ENCODE results near the gene CEACAM19. TPM values are rescaled to one million over a fixed set of nuclear protein-coding genes. Genes with fewer than 3 reads are reported as not detected.

CEACAM19 gene
- total and polyA plus RNA-seq, 9 of the 15 experiments (the other 6 are each of a cell fraction or from before 2014, with no cell fraction given) = 0.15 to 0.30 (median 0.23) TPM; not detected in 5

DNA sequence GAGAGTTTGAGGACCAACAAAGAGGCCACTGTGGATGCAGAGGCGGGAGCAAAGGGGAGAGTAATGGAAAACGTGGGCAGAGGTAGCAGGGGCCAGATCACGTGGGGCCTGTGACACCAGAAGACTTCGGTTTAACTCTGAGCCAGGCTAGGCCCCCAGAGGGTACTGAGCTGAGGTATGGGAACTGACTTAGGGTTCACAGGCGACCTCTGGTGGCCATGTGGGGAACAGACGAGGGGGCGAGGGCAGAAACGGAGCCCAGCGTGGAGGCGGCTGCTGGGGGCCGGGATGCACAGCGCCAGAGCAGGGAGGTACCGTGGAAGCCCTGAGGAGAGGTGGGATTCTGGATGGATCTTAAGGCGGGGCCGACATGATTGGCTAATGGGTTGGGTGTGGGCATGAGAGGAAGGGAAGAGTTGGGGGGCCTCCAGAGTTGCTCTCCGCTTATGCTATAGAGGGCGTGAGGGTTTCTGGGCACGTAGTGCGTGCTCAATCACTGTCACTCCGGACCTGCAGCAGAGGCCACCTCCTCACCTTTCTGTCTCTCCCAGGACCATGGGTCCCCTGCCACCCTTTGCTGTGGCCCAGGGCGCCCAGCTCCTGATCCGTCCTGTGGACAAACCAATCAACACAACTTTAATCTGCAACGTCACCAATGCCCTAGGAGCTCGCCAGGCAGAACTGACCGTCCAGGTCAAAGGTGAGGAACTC is 13.9 kb upstream of the CEACAM19 start (continued):
- TF ChIP-seq ZNF75A (CRISPR knock-in tag; IDR thresholded peaks at IDR 0.05) = no peak
- no peak for TF ChIP-seq NFE2L1 (tag; IDR thresholded peaks at IDR 0.05; ENCODE audit: borderline replicate concordance, low read depth)
- no peak for TF ChIP-seq MYBL2 (IDR thresholded peaks at IDR 0.05; ENCODE audit: low read depth)
- no peak for TF ChIP-seq MYBL2 (CRISPR knock-in tag; IDR thresholded peaks at IDR 0.05; ENCODE audit: borderline replicate concordance)
- no peak for TF ChIP-seq IFI16 (CRISPR knock-in tag; IDR thresholded peaks at IDR 0.05)
- no peak for TF ChIP-seq PRMT5 (CRISPR knock-in tag; IDR thresholded peaks at IDR 0.05)
- TF ChIP-seq, protein P1, sequence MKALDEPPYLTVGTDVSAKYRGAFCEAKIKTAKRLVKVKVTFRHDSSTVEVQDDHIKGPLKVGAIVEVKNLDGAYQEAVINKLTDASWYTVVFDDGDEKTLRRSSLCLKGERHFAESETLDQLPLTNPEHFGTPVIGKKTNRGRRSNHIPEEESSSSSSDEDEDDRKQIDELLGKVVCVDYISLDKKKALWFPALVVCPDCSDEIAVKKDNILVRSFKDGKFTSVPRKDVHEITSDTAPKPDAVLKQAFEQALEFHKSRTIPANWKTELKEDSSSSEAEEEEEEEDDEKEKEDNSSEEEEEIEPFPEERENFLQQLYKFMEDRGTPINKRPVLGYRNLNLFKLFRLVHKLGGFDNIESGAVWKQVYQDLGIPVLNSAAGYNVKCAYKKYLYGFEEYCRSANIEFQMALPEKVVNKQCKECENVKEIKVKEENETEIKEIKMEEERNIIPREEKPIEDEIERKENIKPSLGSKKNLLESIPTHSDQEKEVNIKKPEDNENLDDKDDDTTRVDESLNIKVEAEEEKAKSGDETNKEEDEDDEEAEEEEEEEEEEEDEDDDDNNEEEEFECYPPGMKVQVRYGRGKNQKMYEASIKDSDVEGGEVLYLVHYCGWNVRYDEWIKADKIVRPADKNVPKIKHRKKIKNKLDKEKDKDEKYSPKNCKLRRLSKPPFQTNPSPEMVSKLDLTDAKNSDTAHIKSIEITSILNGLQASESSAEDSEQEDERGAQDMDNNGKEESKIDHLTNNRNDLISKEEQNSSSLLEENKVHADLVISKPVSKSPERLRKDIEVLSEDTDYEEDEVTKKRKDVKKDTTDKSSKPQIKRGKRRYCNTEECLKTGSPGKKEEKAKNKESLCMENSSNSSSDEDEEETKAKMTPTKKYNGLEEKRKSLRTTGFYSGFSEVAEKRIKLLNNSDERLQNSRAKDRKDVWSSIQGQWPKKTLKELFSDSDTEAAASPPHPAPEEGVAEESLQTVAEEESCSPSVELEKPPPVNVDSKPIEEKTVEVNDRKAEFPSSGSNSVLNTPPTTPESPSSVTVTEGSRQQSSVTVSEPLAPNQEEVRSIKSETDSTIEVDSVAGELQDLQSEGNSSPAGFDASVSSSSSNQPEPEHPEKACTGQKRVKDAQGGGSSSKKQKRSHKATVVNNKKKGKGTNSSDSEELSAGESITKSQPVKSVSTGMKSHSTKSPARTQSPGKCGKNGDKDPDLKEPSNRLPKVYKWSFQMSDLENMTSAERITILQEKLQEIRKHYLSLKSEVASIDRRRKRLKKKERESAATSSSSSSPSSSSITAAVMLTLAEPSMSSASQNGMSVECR (CRISPR knock-in tag; IDR thresholded peaks at IDR 0.05) = no peak
- no peak for TF ChIP-seq POLR2H (tag; IDR thresholded peaks at IDR 0.05; ENCODE audit: low read depth)
- no peak for TF ChIP-seq FOXJ2 (tag; IDR thresholded peaks at IDR 0.05)
- TF ChIP-seq JUN (IDR thresholded peaks at IDR 0.05; ENCODE audit: borderline replicate concordance, low read depth, low read length) = no peak
- no peak for TF ChIP-seq JUN (CRISPR knock-in tag; IDR thresholded peaks at IDR 0.05; ENCODE audit: borderline replicate concordance)
- TF ChIP-seq MBD2 (IDR thresholded peaks at IDR 0.05; ENCODE audit: borderline replicate concordance, low read depth) = no peak
- TF ChIP-seq ZBTB7A (IDR thresholded peaks at IDR 0.05; ENCODE audit: borderline replicate concordance, control insufficient read depth, low read depth, low read length) = peak; percentile 33; the same call in 1 of the 2 replicates
- TF ChIP-seq, protein P2, sequence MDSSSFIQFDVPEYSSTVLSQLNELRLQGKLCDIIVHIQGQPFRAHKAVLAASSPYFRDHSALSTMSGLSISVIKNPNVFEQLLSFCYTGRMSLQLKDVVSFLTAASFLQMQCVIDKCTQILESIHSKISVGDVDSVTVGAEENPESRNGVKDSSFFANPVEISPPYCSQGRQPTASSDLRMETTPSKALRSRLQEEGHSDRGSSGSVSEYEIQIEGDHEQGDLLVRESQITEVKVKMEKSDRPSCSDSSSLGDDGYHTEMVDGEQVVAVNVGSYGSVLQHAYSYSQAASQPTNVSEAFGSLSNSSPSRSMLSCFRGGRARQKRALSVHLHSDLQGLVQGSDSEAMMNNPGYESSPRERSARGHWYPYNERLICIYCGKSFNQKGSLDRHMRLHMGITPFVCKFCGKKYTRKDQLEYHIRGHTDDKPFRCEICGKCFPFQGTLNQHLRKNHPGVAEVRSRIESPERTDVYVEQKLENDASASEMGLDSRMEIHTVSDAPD (CRISPR knock-in tag; IDR thresholded peaks at IDR 0.05) = no peak
- no peak for TF ChIP-seq ZNF436 (CRISPR knock-in tag; IDR thresholded peaks at IDR 0.05)
- TF ChIP-seq, protein P3, sequence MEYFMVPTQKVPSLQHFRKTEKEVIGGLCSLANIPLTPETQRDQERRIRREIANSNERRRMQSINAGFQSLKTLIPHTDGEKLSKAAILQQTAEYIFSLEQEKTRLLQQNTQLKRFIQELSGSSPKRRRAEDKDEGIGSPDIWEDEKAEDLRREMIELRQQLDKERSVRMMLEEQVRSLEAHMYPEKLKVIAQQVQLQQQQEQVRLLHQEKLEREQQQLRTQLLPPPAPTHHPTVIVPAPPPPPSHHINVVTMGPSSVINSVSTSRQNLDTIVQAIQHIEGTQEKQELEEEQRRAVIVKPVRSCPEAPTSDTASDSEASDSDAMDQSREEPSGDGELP (CRISPR knock-in tag; IDR thresholded peaks at IDR 0.05; ENCODE audit: borderline replicate concordance) = peak; percentile 29; the same call in 1 of the 2 replicates
- TF ChIP-seq DACH1 (IDR thresholded peaks at IDR 0.05; ENCODE audit: partially characterized antibody) = no peak
- no peak for TF ChIP-seq SPI1 (IDR thresholded peaks at IDR 0.05; ENCODE audit: borderline replicate concordance, low read depth, low read length)
- 0 out of 2 replicates have a peak, but pooled peaks have one; percentile 27 for TF ChIP-seq HDAC2 (IDR thresholded peaks at IDR 0.05)
